Body of pancreas (tissue), 4 donors: ENCODE measurements around the gene PLA2G15.

Experiments used
- CTCF ChIP-seq, 7 experiments: fragments of 450-650 bp in 4 of 7; fragments of 200-600 bp in 3 of 7; sonication (generic) in 3 of 7; IDR thresholded peaks; one replicate each; pipeline ENCODE4 v1.5.1; 2016 to 2019; ENCODE audit warnings: antibody characterized with exemption in 7 of 7
- POLR2A ChIP-seq, 3 donors: fragments of 450-650 bp; IDR thresholded peaks; one replicate each; pipeline ENCODE4 v1.6.1; 2016; ENCODE audit warnings: antibody characterized with exemption in 3 of 3, mild to moderate bottlenecking in 2 of 3

- TF ChIP-seq CTCF (IDR thresholded peaks at IDR 0.05) (no peak), POLR2A (IDR thresholded peaks at IDR 0.05) (no peak)
Observed at GRCh38 chr16:68259007-68259825, 14.0 kb downstream of the PLA2G15 start.
